Activated CD4-positive, alpha-beta T cell treated with anti-CD3 and anti-CD28 coated beads for 1 hour (primary cell): Measurements from ENCODE around the gene LRRC47.

ENCODE experiments used
- DNase-seq: peaks from one replicate; pipeline ENCODE4 v3.0.0-alpha.2; 2020

Gene LRRC47

DNA sequence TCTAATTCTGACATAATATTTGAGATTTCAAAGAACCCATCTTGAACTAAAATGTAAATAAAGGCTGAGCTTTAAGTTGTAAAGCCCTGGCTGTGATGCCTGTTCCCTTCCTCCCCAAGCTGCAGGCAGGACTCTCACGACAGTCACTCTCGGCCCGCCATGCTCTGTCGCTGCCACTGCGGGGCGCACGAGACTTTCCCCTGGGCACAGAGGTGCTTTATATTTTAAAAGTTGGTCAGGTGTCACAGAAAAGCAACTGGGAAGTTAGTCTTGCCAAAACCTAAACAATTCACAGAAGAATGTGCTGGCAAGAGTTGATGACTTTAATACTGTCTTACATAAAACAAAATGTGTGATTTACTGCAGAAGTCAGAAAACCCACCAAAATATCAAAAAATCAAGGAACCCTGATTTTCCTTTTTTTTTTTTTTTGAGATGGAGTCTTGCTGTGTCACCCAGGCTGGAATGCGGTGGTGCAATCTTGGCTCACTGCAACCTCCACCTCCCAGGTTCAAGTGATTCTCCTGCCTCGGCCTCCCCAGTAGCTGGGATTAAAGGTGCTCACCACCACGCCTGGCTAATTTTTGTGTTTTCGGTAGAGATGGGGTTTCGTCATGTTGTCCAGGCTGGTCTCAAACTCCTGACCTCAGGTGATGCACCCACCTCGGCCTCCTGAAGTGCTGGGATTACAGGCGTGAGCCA lies 10.7 kb downstream of the LRRC47 start:
- no peak for DNase-seq

DNA sequence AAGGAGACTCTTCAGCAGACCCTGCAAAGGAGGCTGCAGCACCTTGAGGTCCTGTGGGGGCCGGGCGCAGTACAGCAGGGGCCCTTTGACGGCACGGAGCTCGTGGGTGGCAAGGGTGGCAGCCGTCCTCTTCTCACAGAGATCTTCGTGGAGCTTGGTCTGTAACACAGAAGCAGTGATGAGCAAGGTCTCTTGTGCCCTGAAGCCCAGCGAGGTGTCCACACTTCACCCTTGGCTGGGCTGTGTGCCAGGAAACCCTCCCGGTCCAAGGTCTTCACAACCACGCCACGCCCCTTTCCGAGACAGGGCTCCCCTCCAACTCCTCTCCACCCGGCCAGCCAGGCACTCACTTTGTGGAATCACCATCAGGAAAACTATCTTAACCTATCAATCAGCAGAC lies 11.3 kb downstream of the LRRC47 start:
- no peak for DNase-seq

DNA sequence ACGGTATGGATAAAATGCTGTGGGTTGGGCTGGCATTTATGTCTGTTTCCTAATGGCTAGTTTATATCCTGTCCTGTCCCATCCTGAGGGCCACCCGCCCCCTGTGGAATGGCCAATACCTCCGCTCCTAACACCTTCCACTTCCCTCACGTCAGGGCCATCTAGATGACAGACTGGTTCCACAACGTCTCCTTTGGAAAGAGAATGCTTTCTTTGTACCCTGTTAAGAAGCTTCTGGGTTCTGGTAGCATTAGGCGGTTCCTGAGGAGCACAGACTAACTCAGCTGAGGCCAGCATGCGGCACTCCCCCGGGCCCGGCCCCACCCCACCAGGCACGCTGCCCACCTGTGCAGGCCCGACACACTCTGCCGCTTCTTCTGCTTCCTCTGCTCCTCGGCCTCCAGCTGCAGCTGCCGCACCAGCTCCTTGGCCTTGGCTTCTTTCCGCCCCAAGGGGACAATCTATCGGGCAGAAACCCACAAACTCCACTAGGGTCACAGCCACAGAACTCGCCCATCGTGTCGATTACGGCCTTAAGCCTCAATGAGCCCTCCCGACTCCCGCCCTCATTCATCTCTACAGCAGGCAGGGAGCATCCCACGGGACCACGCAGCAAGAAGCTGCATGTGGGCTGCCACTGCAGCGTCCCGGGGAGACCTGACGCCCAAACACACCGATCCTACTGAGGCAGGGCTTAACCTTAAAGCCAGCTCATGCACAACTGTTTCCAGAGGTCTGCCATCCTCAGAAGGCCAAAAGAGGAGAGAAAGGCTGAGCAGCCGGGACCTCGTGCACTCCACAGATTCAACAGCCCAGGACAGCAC lies 12.4 kb downstream of the LRRC47 start:
- DNase-seq: no peak

DNA sequence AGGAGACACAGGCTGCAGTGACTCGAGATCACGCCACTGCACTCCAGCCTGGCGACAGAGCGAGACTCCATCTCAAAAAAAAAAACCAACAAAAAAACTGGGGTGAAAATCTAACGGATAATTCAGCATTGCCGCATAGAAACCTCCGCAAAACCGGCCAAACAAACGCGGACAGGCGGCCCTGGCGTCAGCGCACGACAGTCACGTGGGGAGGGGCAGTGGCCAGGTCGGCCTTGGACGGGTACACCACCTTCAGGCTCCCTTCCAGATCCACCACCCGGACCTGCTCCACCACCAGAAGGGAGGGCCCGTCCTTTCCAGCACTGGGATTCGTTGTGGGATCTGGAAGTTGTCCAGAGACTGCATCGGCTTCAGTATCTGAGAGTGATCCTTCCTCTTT lies 15.4 kb downstream of the LRRC47 start:
- no peak for DNase-seq

DNA sequence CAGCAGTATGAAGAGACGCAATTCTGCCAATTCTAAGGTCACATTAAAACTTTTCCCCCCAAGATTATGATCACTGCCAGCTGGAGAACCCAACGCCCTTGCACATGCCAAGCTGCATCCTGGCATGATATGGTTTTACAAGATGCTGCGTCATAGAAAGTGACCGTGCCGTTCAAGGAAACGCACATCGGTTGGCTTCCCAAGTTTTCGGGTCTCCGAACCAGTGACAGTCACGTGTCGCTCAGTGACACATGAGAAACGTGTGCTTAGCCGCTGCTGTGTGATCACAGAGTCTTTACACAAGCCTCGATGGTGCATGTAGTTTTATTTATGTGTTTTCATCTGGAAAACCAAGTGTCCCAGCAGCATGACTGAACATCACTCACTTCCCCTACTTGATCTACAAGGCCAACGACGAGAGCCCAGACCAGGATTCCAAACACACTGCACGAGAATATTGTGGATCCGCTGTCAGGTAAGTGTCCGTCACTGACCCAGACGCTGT lies 16.3 kb downstream of the LRRC47 start:
- DNase-seq: no peak

DNA sequence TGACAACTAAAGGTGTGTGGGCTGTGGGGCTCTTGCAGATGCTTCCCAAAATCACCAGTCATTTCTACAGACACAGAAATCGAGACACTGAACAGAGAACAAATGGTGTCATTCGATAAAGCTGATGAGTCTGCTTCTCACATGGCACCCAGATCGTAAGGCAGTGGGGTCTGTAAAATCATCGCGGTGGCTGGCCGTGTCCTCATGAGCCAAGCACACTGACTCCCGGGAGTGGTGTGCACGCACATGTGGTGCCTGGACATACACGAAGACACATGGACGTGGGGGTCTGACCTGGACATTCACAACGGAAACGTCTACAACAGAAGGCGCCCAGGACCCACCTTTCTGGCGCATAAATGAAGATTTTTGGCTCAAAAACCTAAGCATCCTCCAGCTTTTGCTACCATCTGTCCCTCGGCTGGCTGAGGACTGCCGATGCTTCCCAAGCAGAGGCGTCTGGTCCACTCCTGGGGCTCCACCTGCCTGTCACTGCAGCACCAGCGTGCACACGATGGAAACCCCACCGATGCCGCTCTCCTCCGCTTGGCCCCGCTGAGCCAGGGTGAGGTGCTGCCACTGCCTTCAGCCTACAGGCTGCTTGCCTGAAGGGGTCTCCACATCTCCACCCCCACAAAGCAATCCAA lies 16.9 kb downstream of the LRRC47 start:
- DNase-seq: no peak

DNA sequence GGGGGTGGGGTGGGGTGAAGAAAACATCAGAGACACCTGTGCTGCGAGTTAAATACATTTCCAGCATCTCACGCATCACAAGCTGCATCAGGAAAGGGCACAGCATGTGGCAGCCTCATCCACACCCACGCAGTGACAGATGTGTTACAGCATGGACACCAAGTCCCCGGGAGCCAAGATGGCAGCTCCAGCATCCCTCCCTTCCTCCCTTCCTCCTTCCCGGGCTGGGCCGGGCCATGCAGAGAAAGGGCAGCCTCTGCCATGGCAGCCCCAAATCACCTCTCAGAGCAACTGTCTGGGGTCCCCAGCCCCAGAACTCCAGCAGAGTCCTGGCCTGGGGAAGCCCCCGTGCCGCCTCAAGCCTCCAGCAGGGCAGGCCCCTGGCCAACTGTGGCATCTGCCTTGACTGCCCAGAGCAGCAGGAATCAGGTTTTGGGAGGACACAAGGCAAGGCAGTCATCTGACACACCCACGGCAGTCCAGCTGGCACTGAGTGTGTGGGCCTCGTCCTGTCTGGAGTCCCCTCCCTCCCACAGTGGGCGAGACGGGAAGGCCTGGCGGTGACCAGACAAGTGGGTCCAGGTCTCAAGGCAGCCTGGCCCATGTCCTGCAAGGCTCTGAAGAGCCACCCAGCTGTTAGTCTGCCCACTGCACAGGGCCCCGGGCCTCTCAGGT lies 17.6 kb downstream of the LRRC47 start:
- no peak for DNase-seq

DNA sequence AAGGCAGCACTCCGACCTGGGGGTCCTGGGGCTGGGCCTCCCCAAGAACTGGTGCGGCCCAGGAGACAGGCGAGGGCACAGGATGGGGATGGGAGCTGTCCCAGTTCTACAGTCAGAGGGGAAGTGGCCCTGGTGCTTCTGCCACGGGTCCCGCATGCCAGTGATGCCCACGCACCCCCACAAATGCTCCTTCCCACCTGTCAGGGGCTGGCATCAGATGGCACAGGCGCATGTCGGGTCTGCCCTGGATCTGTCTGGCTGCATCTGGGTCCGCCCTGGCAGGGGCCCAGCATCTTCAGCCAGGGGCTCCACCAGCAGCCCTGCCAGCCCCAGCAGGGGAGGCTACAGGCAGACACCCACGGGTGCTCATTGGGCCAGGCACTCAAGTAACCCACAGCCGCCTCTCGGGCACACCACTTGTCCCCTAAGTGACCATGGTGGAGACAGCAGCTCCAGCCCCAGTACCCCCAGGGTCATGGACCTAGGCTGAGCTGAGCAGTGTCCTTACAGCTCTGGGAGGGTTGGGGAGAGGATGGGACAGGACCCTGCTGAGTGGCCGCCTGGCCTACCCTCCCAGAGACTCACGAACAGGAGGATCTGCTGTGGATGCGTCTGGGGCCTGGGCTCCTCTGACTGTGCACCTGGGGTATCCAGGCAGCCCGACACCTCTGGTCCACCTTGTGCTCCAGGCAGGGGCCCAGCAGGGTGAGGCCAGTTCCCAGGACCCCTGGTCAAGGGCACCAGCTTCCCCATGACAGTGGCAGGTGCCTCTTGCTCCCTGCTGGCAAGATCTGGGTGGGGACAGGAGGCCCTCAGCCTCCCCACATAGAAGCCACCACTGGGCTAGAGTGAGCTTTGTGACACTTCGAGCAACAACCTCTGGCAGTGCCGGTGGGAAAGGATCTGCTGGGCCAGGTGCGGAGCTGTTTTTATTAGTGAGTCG lies 18.4 kb downstream of the LRRC47 start:
- DNase-seq: no peak

DNA sequence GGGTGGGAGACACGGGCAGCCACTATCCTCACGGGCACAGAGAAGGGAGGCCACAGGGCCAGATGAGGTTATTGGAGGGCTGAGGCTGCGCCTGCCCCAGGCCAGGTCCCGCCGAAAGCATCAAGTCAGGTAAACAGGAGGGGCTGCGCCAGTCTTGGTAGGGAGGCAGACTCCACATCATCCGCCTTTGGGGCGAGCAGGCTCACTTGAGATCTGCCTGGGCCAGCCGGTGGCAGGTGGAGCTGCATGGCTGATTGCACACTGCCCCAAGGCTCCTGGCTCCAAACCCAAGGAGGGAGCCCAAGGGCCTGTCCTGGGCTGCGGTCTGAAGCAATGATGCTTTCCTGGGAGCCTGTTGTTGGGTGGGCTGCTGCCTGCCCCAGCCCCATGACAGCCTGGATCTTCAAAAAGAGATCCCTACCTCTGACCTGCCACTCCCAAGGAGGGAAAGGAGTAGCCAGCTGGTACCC lies 19.2 kb downstream of the LRRC47 start:
- no peak for DNase-seq

DNA sequence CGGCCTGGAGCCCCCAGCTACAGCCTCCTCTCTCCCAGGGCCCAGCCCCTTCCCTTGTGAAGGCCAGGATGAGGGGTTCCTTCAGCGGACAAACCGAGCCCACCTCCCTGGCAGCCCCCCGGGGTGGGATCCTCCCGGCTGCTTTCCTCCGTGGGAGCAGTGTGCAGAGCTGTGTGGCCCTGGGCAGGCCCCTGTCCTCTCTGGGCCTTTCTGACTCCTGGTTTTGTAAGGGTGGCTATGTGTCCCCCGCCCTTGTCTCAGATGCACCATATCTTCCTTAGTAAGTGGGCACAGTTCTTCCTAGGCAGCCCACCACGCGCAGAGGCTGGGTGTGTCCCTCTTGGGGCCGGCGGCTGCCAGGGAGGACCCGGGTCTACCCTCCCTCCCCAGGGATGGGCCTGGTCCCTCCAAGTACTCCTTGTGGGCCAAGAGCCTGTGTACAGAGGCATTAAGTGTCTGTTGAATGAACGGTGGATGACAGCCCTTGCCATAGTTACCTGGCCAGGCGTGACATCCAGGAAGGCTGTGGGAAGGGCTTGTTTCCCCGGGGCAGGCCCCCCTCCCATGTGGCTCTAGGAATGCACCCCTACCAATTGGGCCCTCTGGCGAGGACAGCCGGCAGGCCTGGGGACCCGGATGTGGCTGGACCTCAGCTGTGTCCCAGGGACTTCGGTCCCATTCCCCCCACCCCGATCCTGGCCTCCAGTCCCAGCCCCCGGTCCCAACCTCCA lies 19.9 kb downstream of the LRRC47 start:
- DNase-seq: no peak

DNA sequence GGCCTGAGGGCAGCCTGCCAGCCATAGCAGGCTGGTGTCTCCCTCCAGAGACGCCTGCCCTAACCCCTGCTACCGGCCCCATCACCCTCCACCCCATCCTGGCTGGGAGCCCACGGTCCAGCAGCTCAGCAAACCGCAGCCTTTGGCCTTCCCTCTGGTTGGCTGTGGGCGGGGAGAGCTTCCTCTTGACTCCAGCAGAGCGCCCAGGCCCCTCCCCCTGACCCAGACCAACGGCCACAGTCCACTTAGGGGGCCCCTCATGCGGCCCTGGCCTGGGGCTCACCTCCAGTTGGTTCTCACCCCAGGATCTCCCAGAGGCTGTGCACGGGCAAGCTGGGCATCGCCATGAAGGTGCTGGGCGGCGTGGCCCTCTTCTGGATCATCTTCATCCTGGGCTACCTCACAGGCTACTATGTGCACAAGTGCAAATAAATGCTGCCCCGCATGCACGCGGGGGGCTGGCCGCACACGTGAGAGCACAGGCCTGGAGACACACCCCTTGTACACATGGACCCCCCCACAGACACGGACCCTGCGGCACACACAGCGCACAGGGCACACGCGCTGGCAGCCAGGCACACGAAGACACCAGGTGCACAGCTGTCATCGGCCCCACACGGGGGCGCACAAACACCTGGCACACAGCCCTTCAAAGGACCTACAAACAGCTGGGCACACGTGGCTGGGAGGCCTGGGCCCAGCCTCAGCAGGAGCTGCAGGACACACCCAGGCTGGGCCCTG lies 20.6 kb downstream of the LRRC47 start:
- peak; percentile 26 for DNase-seq

DNA sequence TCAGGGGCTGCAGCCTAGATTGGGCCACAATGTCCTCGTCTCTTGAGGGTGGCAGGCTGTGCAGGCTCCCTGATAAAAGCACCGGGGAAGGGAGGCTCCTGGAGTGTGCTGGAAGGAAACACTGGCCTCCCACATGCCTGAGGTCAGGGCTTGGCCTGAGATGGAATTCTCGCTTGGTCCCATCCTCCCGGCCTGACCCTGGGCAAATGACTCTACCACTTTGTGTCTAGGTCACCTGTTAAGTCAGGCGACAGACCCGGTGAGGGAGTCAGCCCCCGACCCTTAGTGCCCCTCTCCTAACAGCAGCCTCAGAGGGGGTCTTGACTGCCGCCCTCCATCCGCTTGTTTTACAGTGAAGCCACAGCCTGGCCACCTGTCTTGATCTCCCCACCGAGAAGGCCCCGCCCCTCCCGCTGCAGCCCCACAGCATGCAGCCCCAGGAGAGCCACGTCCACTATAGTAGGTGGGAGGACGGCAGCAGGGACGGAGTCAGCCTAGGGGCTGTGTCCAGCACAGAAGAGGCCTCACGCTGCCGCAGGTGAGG lies 21.3 kb downstream of the LRRC47 start:
- DNase-seq: no peak

DNA sequence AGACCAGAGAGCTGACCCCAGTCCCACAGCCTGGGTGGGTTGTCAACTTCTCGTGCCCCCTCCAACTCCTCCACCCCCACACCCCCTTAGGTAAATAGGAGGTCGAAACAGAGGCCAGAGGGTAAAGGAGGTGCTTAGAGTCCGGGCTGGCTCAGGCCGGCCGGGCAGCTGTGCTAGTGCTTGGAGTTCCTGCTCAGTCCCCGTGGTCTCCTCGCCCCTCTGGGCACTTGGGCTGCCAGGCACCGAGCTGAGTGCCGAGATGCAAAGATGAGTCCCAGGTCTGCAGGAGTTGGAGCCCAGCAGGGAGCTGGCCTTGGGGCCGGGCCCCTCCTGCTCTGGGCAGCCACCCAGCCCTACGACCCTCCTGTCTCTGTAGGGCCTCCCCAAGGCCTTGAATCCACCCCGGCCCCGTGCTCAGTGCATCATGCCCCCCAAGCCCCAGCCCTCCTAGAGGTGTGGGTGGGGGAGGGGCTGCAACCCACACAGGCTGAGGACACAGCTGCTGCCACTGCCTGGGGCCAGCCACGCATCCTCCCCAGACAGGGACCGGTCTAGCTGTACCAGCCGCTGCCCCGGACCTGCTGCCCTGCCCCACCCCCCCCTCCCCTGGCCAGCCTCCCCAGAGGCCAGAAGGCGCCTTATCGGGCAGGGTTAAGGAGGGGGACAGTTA lies 21.9 kb downstream of the LRRC47 start:
- no peak for DNase-seq

DNA sequence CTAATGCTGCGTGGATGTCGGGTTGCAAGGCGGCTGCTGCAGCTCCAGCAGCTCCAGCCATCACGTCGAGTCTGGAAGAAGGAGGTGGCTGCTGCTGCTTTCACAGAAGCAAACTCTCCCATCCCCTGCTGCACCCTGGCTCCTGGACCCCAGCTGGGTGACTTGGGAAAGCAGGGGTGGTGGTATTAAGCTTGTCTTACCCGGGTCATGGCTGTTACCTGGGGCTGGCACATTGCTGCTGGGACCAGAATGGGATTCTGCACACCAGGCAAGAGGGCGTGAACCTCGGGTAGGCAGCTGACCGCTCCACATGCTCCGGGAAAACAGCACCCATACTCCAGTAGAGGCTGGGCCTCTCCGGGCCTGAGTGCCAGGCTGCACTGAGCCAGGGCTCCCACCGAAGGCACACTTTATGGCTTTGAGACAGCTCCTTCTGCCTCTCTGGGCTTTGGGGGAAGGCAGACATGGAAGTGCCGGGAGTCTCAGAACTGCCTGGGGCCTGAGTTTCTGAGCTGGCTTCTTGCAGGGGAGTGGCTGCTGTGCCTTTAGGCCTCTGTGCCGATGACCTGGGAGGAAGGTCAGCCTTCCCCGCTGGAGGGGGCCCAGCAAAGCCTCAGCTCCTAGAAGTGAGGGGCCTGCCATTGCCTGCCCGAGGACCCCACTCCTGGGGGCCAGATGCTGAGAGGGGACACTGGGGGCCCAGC lies 22.6 kb downstream of the LRRC47 start:
- no peak for DNase-seq

DNA sequence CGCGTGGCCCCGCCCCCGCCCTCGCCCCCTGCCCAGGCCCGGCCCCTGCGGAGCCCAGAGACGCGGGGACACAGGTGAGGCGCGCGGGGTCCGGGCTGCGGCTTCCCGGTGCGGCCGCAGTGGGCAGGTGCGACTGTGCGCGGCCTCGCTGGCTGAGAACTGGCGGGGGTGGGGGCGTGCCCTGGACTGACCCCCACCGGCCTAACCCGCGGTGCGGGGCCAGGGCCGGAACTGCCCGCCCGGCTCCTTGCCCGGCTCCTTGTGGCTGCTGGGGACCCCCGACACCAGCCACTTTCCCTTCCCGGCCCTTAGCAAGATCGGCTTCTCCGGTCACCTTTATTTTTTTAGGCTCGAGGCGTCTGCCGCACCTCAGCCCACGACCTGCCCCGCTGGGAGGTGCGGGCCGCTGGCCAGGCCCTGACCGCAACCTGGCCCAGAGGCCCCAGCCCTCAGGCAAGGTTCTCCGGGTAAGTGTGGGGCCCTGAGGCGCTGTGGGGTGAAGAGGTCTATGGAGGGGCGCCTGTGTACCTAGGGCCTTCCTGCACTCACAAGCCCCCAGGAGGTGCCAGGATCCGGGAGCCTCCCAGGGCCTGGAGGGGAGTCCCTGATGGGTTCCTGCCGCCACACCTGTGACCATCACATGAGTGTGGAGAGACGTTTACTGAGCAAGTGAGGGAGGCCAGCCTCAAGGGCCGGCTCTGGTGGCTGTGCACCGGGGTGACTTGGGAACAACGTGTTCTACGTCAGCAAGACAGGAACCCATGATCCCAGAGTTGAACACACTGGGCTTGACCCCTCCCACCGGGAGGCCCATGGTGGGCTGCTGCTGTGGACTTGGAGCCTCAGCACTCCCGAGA lies 23.4 kb downstream of the LRRC47 start, which contains the start of gene SMIM1:
Gene SMIM1, plus strand, starts transcription at position 35 of the 857 bp plus-strand sequence. CDS start 2,625 bp downstream, outside the sequence.
- DNase-seq: no peak

DNA sequence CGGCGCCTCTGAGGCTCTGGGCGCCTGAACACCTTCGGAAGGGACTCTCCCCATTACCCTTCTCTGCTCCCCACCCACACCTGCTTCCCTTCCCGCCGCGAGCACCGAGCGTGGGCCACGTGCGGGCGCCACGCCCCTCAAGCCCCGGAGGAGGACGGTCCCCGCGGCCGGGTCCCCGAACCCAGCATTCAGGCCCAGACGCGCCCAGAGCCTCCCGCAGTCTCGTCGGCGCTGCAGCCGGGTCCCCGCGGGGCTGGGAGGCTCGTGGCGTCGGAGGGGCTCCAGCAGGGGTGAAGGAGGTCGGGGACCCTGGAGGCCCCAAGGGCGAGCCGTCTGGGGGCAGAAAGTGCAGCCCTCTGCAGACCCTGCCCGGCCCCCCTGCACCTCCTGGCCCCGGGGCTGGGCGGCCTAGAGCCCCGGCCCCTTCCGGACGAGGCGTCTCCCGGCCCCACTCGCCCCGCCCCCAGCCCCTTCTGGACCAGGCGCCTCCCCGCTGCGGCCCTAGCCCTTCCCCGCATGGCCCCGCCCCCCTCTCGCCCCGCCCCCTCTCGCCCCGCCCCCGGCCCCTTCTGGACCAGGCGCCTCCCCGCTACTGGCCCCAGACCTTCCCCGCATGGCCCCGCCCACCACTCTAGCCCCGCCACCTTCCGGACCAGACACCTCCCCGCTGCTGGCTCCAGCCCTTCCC lies 24.1 kb downstream of the LRRC47 start:
- peak; percentile 77 for DNase-seq
